ENCODE results near the gene VWA3B. TPM values are rescaled to one million over a fixed set of nuclear protein-coding genes. Genes with fewer than 3 reads are reported as not detected.

The VWA3B gene
- total RNA-seq, 2 experiments from 2014 or later: 0.43 TPM; not detected in 1

GRCh38 chr2:98170076-98170475, 83.1 kb downstream of the VWA3B start:
- no peak overlapping the region for H3K27ac Mint-ChIP-seq
- no peaks in the 10 kb centered on the region for H3K4me1 Mint-ChIP-seq (ENCODE audit: low read depth)
- intact Hi-C loops (cut with micrococcal nuclease): no loop called here
- no peaks in the 10 kb centered on the region for H3K9me3 Mint-ChIP-seq
- CTCF ChIA-PET: no interaction called here
- H3K27me3 Mint-ChIP-seq (ENCODE audit: low read depth): peaks cover 36% of the 10 kb centered on the region
- no peaks in the 10 kb centered on the region for H3K36me3 Mint-ChIP-seq (ENCODE audit: low read depth)
- H3K4me3 Mint-ChIP-seq: no peak overlapping the region
- DNase-seq: no peak

DNA sequence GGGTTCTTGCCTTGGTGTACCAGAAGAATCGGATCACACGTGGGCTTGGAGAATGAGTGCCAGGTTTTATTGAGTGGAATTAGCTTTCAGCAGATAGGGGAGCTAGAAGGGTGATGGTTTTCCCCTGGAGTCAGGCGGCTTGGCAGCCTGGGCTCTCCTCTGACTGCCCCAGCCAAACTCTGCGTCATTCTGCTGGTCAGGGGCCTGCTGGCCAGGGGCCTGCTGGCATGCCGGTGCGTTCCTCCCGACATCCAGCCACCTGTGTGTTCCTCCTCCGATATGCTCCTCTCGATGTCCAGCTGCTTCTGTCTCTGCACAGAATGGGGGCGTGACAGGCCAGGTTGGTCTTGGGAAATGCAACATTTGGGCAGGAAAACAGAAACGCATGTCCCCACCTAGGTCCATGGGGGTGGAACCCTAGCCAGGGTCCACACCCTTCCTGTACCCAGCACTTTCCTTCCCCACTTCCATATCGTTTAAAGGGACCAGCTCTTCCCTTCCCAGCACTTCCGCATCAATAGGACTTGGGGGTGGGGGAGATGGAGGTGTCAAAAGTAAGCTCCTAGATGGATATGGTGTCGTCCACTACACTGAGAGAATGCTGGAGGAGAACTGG, 85.3 kb downstream of the VWA3B start:
- H3K27ac Mint-ChIP-seq: no peak overlapping the region
- H3K4me3 Mint-ChIP-seq: no peak overlapping the region
- no peaks in the 10 kb centered on the region for H3K4me1 Mint-ChIP-seq (ENCODE audit: low read depth)
- H3K36me3 Mint-ChIP-seq (ENCODE audit: low read depth): no peaks in the 10 kb centered on the region
- CTCF ChIA-PET: no interaction called here
- H3K27me3 Mint-ChIP-seq (ENCODE audit: low read depth): peaks cover 39% of the 10 kb centered on the region
- no peak for DNase-seq
- intact Hi-C loops (cut with micrococcal nuclease): no loop called here
- H3K9me3 Mint-ChIP-seq: no peaks in the 10 kb centered on the region

GRCh38 chr2:98172951-98173350, 86.0 kb downstream of the VWA3B start:
- intact Hi-C loops (cut with micrococcal nuclease): no loop called here
- Mint-ChIP-seq H3K4me1 (ENCODE audit: low read depth) (no peaks in the 10 kb centered on the region), H3K27me3 (ENCODE audit: low read depth) (peaks cover 42% of the 10 kb centered on the region), H3K9me3 (no peaks in the 10 kb centered on the region), H3K4me3 (no peak overlapping the region), H3K36me3 (ENCODE audit: low read depth) (no peaks in the 10 kb centered on the region), H3K27ac (no peak overlapping the region)
- no peak for DNase-seq
- CTCF ChIA-PET: interaction anchor here (1.9 kb wide), 1 partner anchor 15 kb away, joined by 8 read pairs; no protein-coding TSS in a partner anchor

DNA sequence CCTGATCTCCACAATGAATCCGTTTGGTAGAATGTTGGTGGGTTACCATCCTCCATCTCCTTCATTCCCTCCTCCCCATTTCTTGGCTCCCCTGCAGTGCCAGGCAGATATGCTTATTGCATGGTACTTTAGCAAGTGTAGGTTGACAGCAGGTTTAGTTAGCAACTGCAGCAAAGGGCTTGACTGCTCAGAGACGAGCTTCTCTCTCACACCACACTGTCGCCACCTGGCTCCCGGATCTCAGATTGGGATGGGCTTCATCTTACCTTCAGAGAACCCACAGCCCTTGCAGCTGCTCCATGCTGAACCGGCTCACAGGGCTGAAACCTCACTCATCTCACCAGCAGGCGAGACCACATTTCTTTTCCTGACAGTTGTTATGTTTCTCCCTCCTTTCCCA, 88.8 kb downstream of the VWA3B start:
- Mint-ChIP-seq H3K9me3 (no peaks in the 10 kb centered on the region), H3K27ac (no peak overlapping the region), H3K36me3 (ENCODE audit: low read depth) (no peaks in the 10 kb centered on the region), H3K4me1 (ENCODE audit: low read depth) (no peaks in the 10 kb centered on the region), H3K4me3 (no peak overlapping the region), H3K27me3 (ENCODE audit: low read depth) (peaks cover 43% of the 10 kb centered on the region)
- peak; percentile 56 for DNase-seq
- CTCF ChIA-PET: no interaction called here
- intact Hi-C loops (cut with micrococcal nuclease): loop anchor here (1.0 kb wide), 1 partner anchor 370 kb away; no protein-coding TSS in a partner anchor

GRCh38 chr2:98177286-98177685, 90.3 kb downstream of the VWA3B start:
- CTCF ChIA-PET: no interaction called here
- Mint-ChIP-seq H3K36me3 (ENCODE audit: low read depth) (no peaks in the 10 kb centered on the region), H3K9me3 (no peaks in the 10 kb centered on the region), H3K4me1 (ENCODE audit: low read depth) (no peaks in the 10 kb centered on the region), H3K27me3 (ENCODE audit: low read depth) (peaks cover 38% of the 10 kb centered on the region), H3K4me3 (no peak overlapping the region), H3K27ac (no peak overlapping the region)
- intact Hi-C loops (cut with micrococcal nuclease): no loop called here
- no peak for DNase-seq

DNA sequence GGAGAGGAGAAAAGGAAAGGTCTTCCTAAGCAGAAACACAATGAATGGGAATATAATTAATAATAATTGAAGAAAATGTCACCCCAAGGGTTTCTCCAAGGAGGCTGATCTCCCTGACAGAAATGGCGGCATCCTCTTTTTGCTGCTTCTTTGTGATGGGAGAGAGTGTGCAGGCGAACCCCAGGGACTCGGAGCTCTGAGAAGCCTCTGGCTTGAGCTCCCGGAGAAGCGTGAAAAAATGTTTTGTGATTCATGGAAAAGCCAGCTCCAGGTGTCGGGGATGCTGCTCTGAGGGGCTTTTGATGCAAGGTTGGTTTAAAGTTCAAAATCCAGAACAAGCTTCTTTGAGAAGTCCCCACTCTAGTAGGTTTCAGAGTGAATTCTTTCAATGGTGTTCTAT, 91.0 kb downstream of the VWA3B start:
- no peak for DNase-seq
- Mint-ChIP-seq H3K27ac (no peak overlapping the region), H3K27me3 (ENCODE audit: low read depth) (peaks cover 35% of the 10 kb centered on the region), H3K9me3 (no peaks in the 10 kb centered on the region), H3K4me3 (no peak overlapping the region), H3K36me3 (ENCODE audit: low read depth) (no peaks in the 10 kb centered on the region), H3K4me1 (ENCODE audit: low read depth) (no peaks in the 10 kb centered on the region)
- intact Hi-C loops (cut with micrococcal nuclease): no loop called here
- CTCF ChIA-PET: interaction anchor here (0.6 to 0.7 kb wide), 2 partner anchors 11 to 326 kb away, joined by 3 read pairs; no protein-coding TSS in a partner anchor

GRCh38 chr2:98180456-98180855, 93.5 kb downstream of the VWA3B start:
- Mint-ChIP-seq H3K36me3 (ENCODE audit: low read depth) (no peaks in the 10 kb centered on the region), H3K4me1 (ENCODE audit: low read depth) (no peaks in the 10 kb centered on the region), H3K4me3 (no peak overlapping the region), H3K9me3 (no peaks in the 10 kb centered on the region), H3K27ac (no peak overlapping the region), H3K27me3 (ENCODE audit: low read depth) (peaks cover 26% of the 10 kb centered on the region)
- CTCF ChIA-PET: no interaction called here
- intact Hi-C loops (cut with micrococcal nuclease): no loop called here
- no peak for DNase-seq

GRCh38 chr2:98181346-98181745, 94.4 kb downstream of the VWA3B start:
- no peaks in the 10 kb centered on the region for H3K9me3 Mint-ChIP-seq
- peaks cover 25% of the 10 kb centered on the region for H3K27me3 Mint-ChIP-seq (ENCODE audit: low read depth)
- no peak overlapping the region for H3K4me3 Mint-ChIP-seq
- no peaks in the 10 kb centered on the region for H3K4me1 Mint-ChIP-seq (ENCODE audit: low read depth)
- no peaks in the 10 kb centered on the region for H3K36me3 Mint-ChIP-seq (ENCODE audit: low read depth)
- CTCF ChIA-PET: no interaction called here
- intact Hi-C loops (cut with micrococcal nuclease): no loop called here
- H3K27ac Mint-ChIP-seq: no peak overlapping the region
- DNase-seq: no peak

DNA sequence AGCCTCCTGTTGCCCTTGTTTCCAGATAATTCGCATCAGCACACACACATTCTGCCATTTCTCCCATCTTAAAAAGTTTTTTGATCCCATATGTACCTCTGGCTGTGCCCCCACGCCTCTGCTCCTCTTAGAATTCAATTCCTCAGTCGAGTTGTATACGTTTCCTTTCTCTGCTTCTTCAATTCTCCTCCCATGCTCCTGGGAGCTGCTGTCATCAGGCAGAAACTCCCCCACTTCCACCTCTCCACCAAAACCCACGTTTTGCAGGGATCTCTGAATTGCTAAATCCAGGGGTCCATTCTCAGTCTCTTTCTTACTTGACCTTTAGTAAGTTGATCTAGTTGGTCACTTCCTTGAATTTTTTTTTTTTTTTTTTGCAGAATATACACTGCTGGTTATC, 98.8 kb downstream of the VWA3B start:
- H3K4me3 Mint-ChIP-seq: no peak overlapping the region
- no peak for DNase-seq
- no peaks in the 10 kb centered on the region for H3K9me3 Mint-ChIP-seq
- H3K36me3 Mint-ChIP-seq (ENCODE audit: low read depth): no peaks in the 10 kb centered on the region
- no peak overlapping the region for H3K27ac Mint-ChIP-seq
- H3K4me1 Mint-ChIP-seq (ENCODE audit: low read depth): no peaks in the 10 kb centered on the region
- CTCF ChIA-PET: no interaction called here
- H3K27me3 Mint-ChIP-seq (ENCODE audit: low read depth): peaks cover 5% of the 10 kb centered on the region
- intact Hi-C loops (cut with micrococcal nuclease): no loop called here

- Mint-ChIP-seq H3K4me3 (no peak overlapping the region), H3K27ac (no peak overlapping the region), H3K36me3 (ENCODE audit: low read depth) (no peaks in the 10 kb centered on the region), H3K27me3 (ENCODE audit: low read depth) (no peaks in the 10 kb centered on the region), H3K4me1 (ENCODE audit: low read depth) (no peaks in the 10 kb centered on the region), H3K9me3 (no peaks in the 10 kb centered on the region)
- CTCF ChIA-PET: interaction anchor here (1.3 to 1.6 kb wide), 2 partner anchors 13 to 82 kb away, joined by 3 to 8 read pairs; no protein-coding TSS in a partner anchor
- DNase-seq: no peak
- intact Hi-C loops (cut with micrococcal nuclease): no loop called here
Observed at GRCh38 chr2:98187194-98187593, 100.2 kb downstream of the VWA3B start.

DNA sequence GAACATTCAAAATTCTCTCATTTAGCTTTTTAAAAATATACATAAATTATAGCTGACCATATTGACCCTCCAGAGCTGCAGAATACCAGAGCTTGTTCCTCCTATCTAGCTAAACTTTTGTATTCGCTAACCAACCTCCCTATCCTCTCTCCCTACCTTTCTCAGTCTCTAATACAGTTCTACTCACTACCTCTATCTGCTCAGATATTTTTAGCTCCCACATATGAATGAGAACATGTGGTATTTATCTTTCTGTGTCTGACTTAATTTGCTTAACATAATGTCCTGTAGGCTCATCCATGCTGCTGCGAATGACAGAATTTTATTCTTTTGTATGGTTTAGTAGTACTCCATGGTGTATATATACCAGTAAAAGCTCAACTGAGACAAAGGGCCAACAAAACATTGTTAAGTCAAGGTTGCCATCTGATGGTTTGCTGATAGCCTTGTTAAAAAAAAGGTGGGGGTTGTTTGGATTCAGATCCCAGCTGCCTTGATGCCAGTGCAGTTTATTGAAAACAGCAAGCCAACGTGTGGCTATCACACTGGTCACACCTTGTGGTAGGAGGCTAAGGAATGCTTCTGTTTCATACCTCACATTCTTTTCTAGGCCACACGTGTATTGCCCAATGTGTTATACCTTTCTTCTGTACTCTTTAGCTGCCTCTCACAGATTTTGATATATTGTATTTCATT, 101.5 kb downstream of the VWA3B start:
- no peaks in the 10 kb centered on the region for H3K27me3 Mint-ChIP-seq (ENCODE audit: low read depth)
- CTCF ChIA-PET: interaction anchor here (0.6 to 2.2 kb wide), 7 partner anchors 10 to 489 kb away, joined by 3 to 14 read pairs (median 4); no protein-coding TSS in a partner anchor
- no peaks in the 10 kb centered on the region for H3K9me3 Mint-ChIP-seq
- H3K4me1 Mint-ChIP-seq (ENCODE audit: low read depth): no peaks in the 10 kb centered on the region
- DNase-seq: no peak
- H3K36me3 Mint-ChIP-seq (ENCODE audit: low read depth): no peaks in the 10 kb centered on the region
- no peak overlapping the region for H3K27ac Mint-ChIP-seq
- intact Hi-C loops (cut with micrococcal nuclease): loop anchor here (1.0 kb wide), 1 partner anchor 381 kb away; no protein-coding TSS in a partner anchor
- no peak overlapping the region for H3K4me3 Mint-ChIP-seq

GRCh38 chr2:98191883-98192282, 104.9 kb downstream of the VWA3B start:
- intact Hi-C loops (cut with micrococcal nuclease): no loop called here
- Mint-ChIP-seq H3K27ac (no peak overlapping the region), H3K27me3 (ENCODE audit: low read depth) (no peaks in the 10 kb centered on the region), H3K9me3 (no peaks in the 10 kb centered on the region), H3K4me3 (no peak overlapping the region), H3K4me1 (ENCODE audit: low read depth) (no peaks in the 10 kb centered on the region), H3K36me3 (ENCODE audit: low read depth) (no peaks in the 10 kb centered on the region)
- CTCF ChIA-PET: interaction anchor here (0.6 kb wide), 1 partner anchor 62 kb away, joined by 3 read pairs; no protein-coding TSS in a partner anchor
- DNase-seq: no peak

GRCh38 chr2:98201576-98201975, 114.6 kb downstream of the VWA3B start:
- Mint-ChIP-seq H3K4me3 (no peak overlapping the region), H3K4me1 (ENCODE audit: low read depth) (peaks cover 1% of the 10 kb centered on the region), H3K36me3 (ENCODE audit: low read depth) (no peaks in the 10 kb centered on the region), H3K27me3 (ENCODE audit: low read depth) (peaks cover 4% of the 10 kb centered on the region), H3K27ac (no peak overlapping the region), H3K9me3 (no peaks in the 10 kb centered on the region)
- DNase-seq: no peak
- intact Hi-C loops (cut with micrococcal nuclease): no loop called here
- CTCF ChIA-PET: no interaction called here

Data from activated naive CD4-positive, alpha-beta T cell treated with anti-CD3 and anti-CD28 coated beads for 36 hours (primary cell).